Measurements from ENCODE around the gene STAC2. TPM values are rescaled to one million over a fixed set of nuclear protein-coding genes. Genes with fewer than 3 reads are reported as not detected.

Gene STAC2
- total RNA-seq, 1 donor from 2014 or later = not detected

GRCh38 chr17:39166437-39167335 is 59.1 kb downstream of the STAC2 start:
- intact Hi-C loops (cut with micrococcal nuclease) = no loop called here

GRCh38 chr17:39165841-39166349 is 59.9 kb downstream of the STAC2 start, which contains the start of gene ARL5C:
TSS of gene ARL5C (minus strand) at chr17:39166161. CDS start at chr17:39165760, 401 bp downstream.
- intact Hi-C loops (cut with micrococcal nuclease) = loop anchor here (2.0 kb wide), 1 partner anchor 79 kb away; no protein-coding TSS in a partner anchor

GRCh38 chr17:39165178-39165840 is 60.4 kb downstream of the STAC2 start:
- intact Hi-C loops (cut with micrococcal nuclease) = loop anchor here (2.0 kb wide), 1 partner anchor 79 kb away; no protein-coding TSS in a partner anchor

DNA sequence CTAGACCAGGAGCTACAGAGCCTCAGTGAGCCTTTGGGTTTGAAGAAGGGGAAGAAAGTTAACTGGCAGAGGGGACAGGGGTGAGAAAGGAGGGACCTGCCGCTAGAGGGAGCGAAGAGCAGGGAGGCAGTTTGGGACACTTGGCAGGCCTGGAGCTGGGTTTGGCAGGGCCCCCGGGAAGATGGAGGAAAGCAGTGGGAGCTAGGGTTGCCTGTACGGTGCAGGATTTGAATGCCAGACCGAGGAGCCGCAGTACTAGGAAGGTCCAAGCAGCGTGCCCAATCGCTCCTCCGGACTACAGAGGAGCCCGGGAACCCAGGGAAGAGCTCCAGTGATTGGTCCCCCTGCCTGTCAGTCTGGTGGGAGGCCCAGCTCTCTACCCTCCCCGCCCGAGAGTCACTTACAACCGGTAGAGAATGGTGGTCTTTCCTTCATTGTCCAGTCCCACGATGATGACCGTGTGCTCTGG is 61.0 kb downstream of the STAC2 start:
- intact Hi-C loops (cut with micrococcal nuclease) = loop anchor here (2.0 kb wide), 1 partner anchor 80 kb away; no protein-coding TSS in a partner anchor

- intact Hi-C loops (cut with micrococcal nuclease) = no loop called here
These were observed 63.8 kb downstream of the STAC2 start for GRCh38 chr17:39161962-39162361.

Other genes starting within 250 kb of the STAC2 start
- 0.80 and 0.98 TPM in 2 replicates for gene PLXDC1, start 74.3 kb downstream of the STAC2 start, total RNA-seq
- gene ARL5C, start 59.8 kb downstream of the STAC2 start, total RNA-seq = not detected in 2 replicates
- gene CACNB1, start 28.3 kb downstream of the STAC2 start, total RNA-seq = 19.0 and 19.2 TPM in 2 replicates
- 1,964 and 2,030 TPM in 2 replicates for gene RPL19, start 25.7 kb downstream of the STAC2 start, total RNA-seq
- 12.0 and 12.9 TPM in 2 replicates for gene FBXL20, start 175.7 kb upstream of the STAC2 start, total RNA-seq
- 57.6 and 60.4 TPM in 2 replicates for gene MED1, start 225.3 kb upstream of the STAC2 start, total RNA-seq
- 89.9 and 92.3 TPM in 2 replicates for gene CDK12, start 235.5 kb upstream of the STAC2 start, total RNA-seq

Data from T-helper 2 cell treated with Interferon-gamma antibody and Interleukin-4, amounts not matched to agents 100 ng/mL and 5 ng/mL, for 36 hours (primary cell).